ENCODE results near the gene CHRNB1. TPM values are rescaled to one million over a fixed set of nuclear protein-coding genes. Genes with fewer than 3 reads are reported as not detected.
A peak's percentile ranks its signal among the peaks of the same experiment; 100 is the strongest.

The CHRNB1 gene
- total and polyA plus RNA-seq, 2 of the 8 experiments (the other 6 are each of a cell fraction or from before 2014, with no cell fraction given) = 14.1 to 28.2 TPM

GRCh38 chr17:7406235-7406825 is 38.5 kb upstream of the CHRNB1 start:
- no peak overlapping the region for H4K8ac ChIP-seq (ENCODE audit: extremely low read depth, insufficient read depth, low read length)
- no peak overlapping the region for H2BK120ac ChIP-seq (replicated peaks; ENCODE audit: low read depth, low read length)
- peaks cover 7% of the 10 kb centered on the region for H3K79me1 ChIP-seq (ENCODE audit: low read depth, low read length)
- H4K20me1 ChIP-seq (replicated peaks in 1 of 2; ENCODE audit: control insufficient read depth in 1 of 2, insufficient read depth in 2 of 2, low read length in 2 of 2) = peaks cover 0 to 22% of the 10 kb centered on the region in 2 experiments
- no peak overlapping the region for H2BK12ac ChIP-seq (ENCODE audit: low read depth, low read length)
- no peak overlapping the region for H3K18ac ChIP-seq (ENCODE audit: extremely low read depth, low read length)
- no peak overlapping the region for H2BK20ac ChIP-seq (ENCODE audit: low read length)
- H2BK5ac ChIP-seq (ENCODE audit: low read depth, low read length) = no peak overlapping the region
- H4K5ac ChIP-seq (ENCODE audit: insufficient read length, low read depth, low read length) = no peak overlapping the region
- peaks cover 0 to 18% (median 12%) of the 10 kb centered on the region in 4 experiments; a peak in 5 of 7 replicates for H3K4me1 ChIP-seq (replicated peaks in 1 of 4; ENCODE audit: control insufficient read depth in 3 of 4, insufficient read depth in 4 of 4, low read length in 3 of 4)
- H3K23ac ChIP-seq (ENCODE audit: insufficient read length) = no peak overlapping the region
- TF ChIP-seq ATF3 (IDR thresholded peaks at IDR 0.05; ENCODE audit: insufficient read depth, low read depth, low read length) = no peak
- TF ChIP-seq RBBP5 (IDR thresholded peaks at IDR 0.05; ENCODE audit: borderline replicate concordance, low read depth, low read length) = 0 out of 2 replicates have a peak, but pooled peaks have one; percentile 20
- ChIA-PET POLR2A (ENCODE audit: partially characterized antibody) (interaction anchor here (0.7 to 8.2 kb wide), 19 partner anchors 10 to 152 kb away, joined by 3 to 66 read pairs (median 4); partner anchors contain the start of genes ACAP1, CHRNB1, FGF11 and PLSCR3), CTCF (ENCODE audit: partially characterized antibody) (interaction anchor here (1.0 to 2.9 kb wide), 7 partner anchors 15 to 155 kb away, joined by 3 to 15 read pairs (median 4); partner anchors contain the start of gene SPEM1)
- no peak overlapping the region for H3K9ac ChIP-seq (replicated peaks in 1 of 4; ENCODE audit: extremely low read depth in 1 of 4, low read depth in 3 of 4, low read length in 3 of 4)
- 12% methylated on average over 3 of the region's 12 CpGs; no CpG with 5 or more reads in 1 of the 2 experiments for WGBS, 2 experiments (ENCODE audit: extremely low coverage in 1 of 2, insufficient coverage in 1 of 2, insufficient read length in 1 of 2, insufficient replicate concordance in 2 of 2, low coverage in 1 of 2, low lambda C conversion rate in 2 of 2, missing lambda C conversion rate in 1 of 2)
- FAIRE-seq (no peak), DNase-seq (ENCODE audit: low read depth in 1 of 2, low spot score in 2 of 2) (no peak)
- no peak overlapping the region for H3K27ac ChIP-seq (ENCODE audit: low read depth, low read length)
- no peaks in the 10 kb centered on the region for H3K9me3 ChIP-seq (ENCODE audit: insufficient read depth in 2 of 2, low read depth in 1 of 2, low read length in 1 of 2)
- peaks cover 2 to 19% (median 17%) of the 10 kb centered on the region in 4 experiments; a peak in 5 of 8 replicates for H3K36me3 ChIP-seq (ENCODE audit: control insufficient read depth in 2 of 4, insufficient read depth in 4 of 4, low read length in 3 of 4)
- H3K4me3 ChIP-seq (ENCODE audit: extremely low read depth in 1 of 4, insufficient read depth in 2 of 4, low read depth in 3 of 4, low read length in 4 of 4) = peak overlapping the region; percentile 72 to 94 (median 81); a peak in 7 of 8 replicates
- peak overlapping the region; percentile 90 to 97 for H3K4me2 ChIP-seq (ENCODE audit: insufficient read depth in 1 of 2, low read depth in 2 of 2, low read length in 2 of 2)
- peaks cover 17% of the 10 kb centered on the region; the same call in 1 of the 2 replicates for H3K23me2 ChIP-seq (ENCODE audit: low read depth, low read length)
- no peak overlapping the region for H3K56ac ChIP-seq (replicated peaks; ENCODE audit: insufficient read length, low read depth, low read length)
- no peak overlapping the region for H3K14ac ChIP-seq (ENCODE audit: insufficient read length)
- no peak overlapping the region for H2AK5ac ChIP-seq (ENCODE audit: low read depth, low read length)
- no peak overlapping the region for H3K4ac ChIP-seq (replicated peaks; ENCODE audit: insufficient read length, low read depth, low read length)
- H2BK15ac ChIP-seq (ENCODE audit: low read length) = no peak overlapping the region
- H3K27me3 ChIP-seq (replicated peaks in 1 of 4; ENCODE audit: control insufficient read depth in 3 of 4, extremely low read depth in 1 of 4, insufficient read depth in 3 of 4, low read length in 3 of 4) = no peaks in the 10 kb centered on the region; a peak in 1 of 7 replicates
- H3K79me2 ChIP-seq (ENCODE audit: control insufficient read depth in 1 of 2, insufficient read depth in 2 of 2, low read length in 2 of 2) = peaks cover 0 to 8% of the 10 kb centered on the region in 2 experiments; a peak in 1 of 4 replicates
- H4K91ac ChIP-seq (replicated peaks; ENCODE audit: insufficient read length, low read length) = no peak overlapping the region
- H2AFZ ChIP-seq (ENCODE audit: low read length) = no peak overlapping the region
